Stimulated activated CD4-positive, alpha-beta T cell treated with anti-CD3 and anti-CD28 coated beads, Interleukin-4, amount 100 ng/mL, for 24 hours (primary cell): ENCODE results near the gene NAXE.
"Not testable (repeated sequence)": the region's sequence is repeated elsewhere in the genome, so short reads cannot be mapped to it uniquely, and the experiment has no call there.

ENCODE experiments used
- DNase-seq: peaks from one replicate; pipeline ENCODE4 v3.0.0-alpha.2; 2020

The NAXE gene

GRCh38 chr1:156595016-156595415 lies 3.4 kb downstream of the NAXE start:
- no peak for DNase-seq

- DNase-seq = no peak
Measured at GRCh38 chr1:156596426-156596825, 4.8 kb downstream of the NAXE start.

- DNase-seq = no peak
Measured at GRCh38 chr1:156598125-156598524, 6.5 kb downstream of the NAXE start.

GRCh38 chr1:156598731-156599432 lies 7.3 kb downstream of the NAXE start:
- DNase-seq = no peak

GRCh38 chr1:156599811-156600210 lies 8.2 kb downstream of the NAXE start:
- no peak for DNase-seq

- DNase-seq = no peak
Measured at GRCh38 chr1:156600733-156601121, 9.2 kb downstream of the NAXE start.

- DNase-seq = peak; percentile 84
Measured at GRCh38 chr1:156601122-156601830, 9.7 kb downstream of the NAXE start, which contains the start of gene GPATCH4. GPATCH4 (minus strand) TSS chr1:156601479.

GRCh38 chr1:156601892-156602291 lies 10.3 kb downstream of the NAXE start:
- DNase-seq = no peak

- DNase-seq = no peak
Measured at GRCh38 chr1:156602557-156602993, 11.0 kb downstream of the NAXE start.

- not testable (repeated sequence) for DNase-seq
Measured at GRCh38 chr1:156607344-156607743, 15.8 kb downstream of the NAXE start.

GRCh38 chr1:156608036-156608674 lies 16.6 kb downstream of the NAXE start:
- peak; percentile 72 for DNase-seq

- peak; percentile 65 for DNase-seq
Measured at GRCh38 chr1:156608981-156609380, 17.4 kb downstream of the NAXE start.

GRCh38 chr1:156610072-156610471 lies 18.5 kb downstream of the NAXE start:
- not testable (repeated sequence) for DNase-seq

GRCh38 chr1:156612666-156613065 lies 21.1 kb downstream of the NAXE start:
- no peak for DNase-seq

GRCh38 chr1:156615946-156616345 lies 24.4 kb downstream of the NAXE start:
- no peak for DNase-seq

GRCh38 chr1:156616463-156616862 lies 24.9 kb downstream of the NAXE start:
- DNase-seq = no peak

GRCh38 chr1:156618853-156619581 lies 27.4 kb downstream of the NAXE start, which contains the start of gene HAPLN2:
HAPLN2 (plus strand) TSS chr1:156619415; CDS start chr1:156623491, 4,076 bp downstream.
- peak; percentile 30 for DNase-seq

GRCh38 chr1:156619582-156619955 lies 28.0 kb downstream of the NAXE start:
- no peak for DNase-seq

- DNase-seq = no peak
Measured at GRCh38 chr1:156622581-156623297, 31.2 kb downstream of the NAXE start.

GRCh38 chr1:156623946-156624813 lies 32.6 kb downstream of the NAXE start:
- DNase-seq = peak; percentile 40

- no peak for DNase-seq
Measured at GRCh38 chr1:156624814-156625435, 33.3 kb downstream of the NAXE start.
